Measurements from ENCODE around the gene FAR2.
"Not testable (repeated sequence)": the region's sequence is repeated elsewhere in the genome, so short reads cannot be mapped to it uniquely, and the experiment has no call there.

FAR2 gene

DNA sequence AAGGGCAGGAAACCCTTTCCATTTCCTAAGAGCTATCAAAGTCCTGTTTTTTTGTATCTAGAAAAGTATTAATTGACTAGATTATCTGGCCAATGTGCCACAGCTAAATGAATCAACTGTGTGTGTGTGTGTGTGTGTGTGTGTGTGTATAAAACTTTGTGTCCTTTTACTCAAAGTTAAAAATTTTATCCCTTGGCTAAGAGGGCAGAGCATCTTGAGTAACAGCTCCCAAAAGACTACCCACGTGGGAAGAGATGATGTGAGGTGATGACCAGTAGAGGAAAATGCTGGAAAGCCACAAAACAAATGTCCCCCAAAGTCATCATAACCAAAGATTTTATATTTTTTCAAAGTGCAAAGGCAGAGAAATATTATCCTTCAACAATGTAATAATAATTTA lies 90.3 kb downstream of the FAR2 start:
- DNase-seq = no peak

DNA sequence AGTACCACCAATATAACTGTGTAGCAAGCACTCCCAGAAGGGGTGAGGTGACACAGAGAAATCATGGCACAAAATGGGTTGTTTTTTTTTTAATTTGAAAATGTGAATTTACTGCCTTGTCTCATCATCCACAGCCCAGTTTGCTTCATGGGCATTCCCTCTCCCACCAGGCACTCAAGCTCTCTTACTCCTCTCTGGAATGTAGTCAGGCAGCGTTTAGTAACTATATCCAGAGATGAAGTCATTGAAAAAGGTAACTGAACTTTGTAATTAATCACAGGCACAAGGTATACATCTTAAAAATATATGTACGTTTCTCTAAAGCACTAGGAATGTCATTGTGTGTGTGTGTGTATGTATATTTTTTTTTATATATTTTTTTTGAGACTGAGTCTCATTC lies 91.4 kb downstream of the FAR2 start:
- DNase-seq = no peak

DNA sequence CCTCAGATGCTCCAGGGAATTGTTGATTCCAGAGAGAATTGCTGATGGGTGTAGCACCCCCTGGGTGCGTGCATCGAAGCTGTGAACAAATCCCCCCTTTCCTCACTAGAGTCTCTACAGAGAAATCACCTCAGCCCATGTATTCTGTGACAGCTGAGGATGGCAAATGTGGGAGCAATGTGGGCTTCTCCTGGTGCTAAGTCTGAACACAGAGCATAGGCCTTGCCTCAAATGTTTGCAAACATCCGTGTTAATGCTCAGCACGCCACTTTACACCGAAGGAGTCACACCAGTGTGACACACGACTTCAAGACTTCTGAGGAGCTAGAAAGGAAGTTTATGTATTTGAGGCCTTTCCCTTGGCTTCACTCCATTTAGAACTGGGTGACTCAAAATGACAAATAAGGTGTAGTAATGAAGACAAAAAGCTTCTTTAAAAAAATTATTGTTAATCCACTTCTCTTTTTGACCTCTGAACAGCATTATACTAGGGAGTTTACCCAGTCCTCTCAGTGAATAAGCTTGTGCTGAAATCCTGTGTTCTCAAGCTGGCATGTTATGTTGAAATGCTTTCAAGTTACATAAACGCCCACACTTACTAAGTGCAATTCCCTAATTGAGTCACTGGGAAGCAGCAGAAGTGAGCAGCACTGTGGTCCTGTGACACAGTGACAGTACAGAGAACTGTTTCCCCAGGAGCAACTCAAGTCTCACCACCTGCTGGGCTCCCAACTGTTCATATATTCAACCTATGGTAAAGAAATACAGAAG lies 92.9 kb downstream of the FAR2 start:
- no peak for DNase-seq

DNA sequence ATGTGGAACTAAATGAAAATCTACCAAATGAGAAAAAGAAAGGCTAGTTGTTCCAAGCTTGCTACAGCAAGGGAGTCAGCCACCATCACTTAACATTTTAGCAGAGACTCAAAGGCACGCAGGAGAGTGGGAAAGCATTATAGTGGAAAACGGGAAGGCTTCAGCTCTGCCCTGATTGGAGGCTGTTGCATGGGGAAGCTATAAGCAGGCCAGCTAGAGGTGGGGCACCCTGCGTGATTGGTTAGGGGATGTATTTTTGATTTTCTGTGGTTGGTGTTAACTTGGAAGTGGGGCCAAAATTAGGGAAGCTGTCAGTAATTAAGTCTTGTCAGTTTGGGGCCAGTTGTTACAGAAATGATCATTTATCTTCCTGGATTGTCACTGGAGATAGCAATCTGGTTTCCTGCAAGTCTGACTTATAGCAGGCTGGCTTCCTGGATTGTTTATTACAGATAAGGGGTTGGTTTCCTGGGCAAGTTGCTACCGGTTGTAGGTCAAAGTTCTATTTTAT lies 93.9 kb downstream of the FAR2 start:
- no peak for DNase-seq

DNA sequence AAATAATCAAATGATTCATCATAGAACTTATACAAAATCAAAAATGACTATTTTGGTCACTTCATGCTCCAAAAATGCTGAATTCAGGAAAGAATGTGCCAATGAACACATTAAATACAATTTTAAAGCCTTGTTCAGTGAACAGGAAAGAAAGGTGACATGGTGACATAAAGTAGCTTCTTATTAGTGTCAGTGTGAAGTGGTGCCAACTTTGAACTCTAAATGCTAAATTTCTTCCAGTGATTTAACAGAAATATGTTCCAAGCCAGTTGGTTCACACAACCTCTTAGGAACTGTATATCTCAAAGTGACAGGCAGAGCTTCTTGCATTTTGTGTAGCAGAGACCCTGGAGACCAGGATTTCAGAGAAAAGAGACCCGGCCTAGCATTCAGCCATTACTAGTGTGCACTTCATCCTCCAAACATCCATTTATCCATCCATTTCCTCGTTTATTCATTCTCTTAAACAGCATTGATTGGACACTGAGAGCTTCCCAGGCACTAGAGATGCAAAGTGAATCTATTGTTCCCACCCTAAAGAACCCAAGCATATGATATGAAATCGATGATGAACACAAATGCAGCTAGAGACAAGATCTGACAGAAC lies 95.2 kb downstream of the FAR2 start:
- DNase-seq = no peak

DNA sequence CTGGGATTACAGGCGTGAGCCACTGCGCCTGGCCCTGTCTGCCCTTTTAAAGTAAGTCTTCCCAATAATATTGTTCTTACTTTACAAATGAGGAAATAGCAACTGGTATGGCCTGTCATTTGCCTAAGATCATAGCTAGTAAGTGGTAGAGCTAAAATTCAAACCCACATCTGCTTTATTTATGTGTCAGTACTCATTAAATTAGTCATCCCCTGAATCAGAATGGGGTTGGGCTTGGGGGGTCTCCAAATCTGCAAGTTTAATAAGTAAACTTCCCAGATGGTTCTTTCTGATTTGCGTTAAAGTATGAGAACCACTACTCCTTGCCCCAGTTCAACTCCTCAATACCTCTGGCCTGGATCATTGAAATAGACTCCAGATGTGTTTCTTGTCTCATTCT lies 96.2 kb downstream of the FAR2 start:
- no peak for DNase-seq

DNA sequence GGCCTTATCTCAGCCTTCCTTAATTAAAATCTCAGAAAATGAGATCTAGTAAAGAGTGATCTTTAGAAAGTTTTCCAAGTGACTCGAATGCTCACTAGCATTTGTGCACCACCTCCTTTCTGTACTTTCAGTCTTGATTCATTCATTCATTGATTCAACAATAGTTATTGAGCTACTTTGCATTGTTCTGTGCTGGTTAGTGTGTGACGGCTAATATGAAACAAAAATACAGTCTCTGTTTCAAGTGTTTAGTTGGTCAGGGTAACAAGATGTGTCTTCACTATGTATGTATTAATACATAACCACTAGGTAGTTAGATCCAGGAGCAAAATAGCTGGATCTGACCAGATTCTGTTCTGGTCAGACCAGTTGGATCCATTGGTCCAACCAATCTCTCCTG lies 100.9 kb downstream of the FAR2 start:
- no peak for DNase-seq

DNA sequence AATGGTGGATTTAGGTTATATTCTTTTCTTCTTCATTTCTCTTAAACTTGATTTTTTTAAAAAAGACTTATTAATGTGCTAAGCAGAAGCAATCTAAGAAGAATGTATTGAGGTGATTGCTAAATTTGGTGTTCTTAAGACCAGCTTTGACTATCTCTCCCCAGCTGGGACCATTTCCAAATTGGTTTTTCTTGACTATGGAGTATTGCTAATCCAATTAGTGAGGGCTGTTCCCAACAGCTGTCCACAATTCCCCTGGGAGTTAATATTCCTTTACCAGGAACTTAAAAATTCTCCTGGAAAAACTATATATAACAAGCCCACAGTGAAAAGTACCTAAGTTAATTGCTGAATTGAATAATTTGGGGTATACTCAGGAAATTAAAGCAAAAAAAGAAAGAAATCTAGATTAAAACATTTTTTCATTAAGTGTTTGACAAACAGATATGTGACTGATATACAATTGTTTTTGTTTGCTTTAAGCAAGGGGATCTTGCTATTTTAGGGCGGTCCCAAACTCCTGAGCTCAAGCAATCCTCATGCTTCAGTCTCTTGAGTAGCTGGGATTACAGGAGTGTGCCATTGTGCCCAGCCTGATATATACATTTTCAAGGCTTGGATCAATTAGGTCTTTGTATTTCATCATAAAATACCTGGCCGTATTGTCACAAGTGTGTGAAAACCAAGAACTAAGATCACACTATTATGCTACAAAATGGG lies 105.0 kb downstream of the FAR2 start:
- no peak for DNase-seq

DNA sequence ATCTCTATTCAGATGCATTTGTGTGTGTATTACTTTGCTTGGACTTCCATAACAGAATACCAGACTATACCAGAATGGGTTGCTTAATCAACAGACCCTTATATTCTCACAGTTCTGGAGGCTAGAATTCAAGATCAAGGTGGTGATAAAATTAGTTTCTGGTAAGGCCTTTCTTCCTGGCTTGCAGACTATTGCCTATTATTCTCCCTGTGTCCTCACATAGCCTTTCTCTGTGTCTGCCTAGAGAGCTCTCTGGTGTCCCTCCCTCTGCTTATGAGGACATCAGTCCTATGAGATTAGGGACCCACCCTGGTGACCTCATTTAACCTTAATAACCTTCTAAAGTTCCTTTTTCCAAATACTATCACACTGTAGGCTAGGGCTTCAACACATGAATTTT lies 106.0 kb downstream of the FAR2 start:
- no peak for DNase-seq

DNA sequence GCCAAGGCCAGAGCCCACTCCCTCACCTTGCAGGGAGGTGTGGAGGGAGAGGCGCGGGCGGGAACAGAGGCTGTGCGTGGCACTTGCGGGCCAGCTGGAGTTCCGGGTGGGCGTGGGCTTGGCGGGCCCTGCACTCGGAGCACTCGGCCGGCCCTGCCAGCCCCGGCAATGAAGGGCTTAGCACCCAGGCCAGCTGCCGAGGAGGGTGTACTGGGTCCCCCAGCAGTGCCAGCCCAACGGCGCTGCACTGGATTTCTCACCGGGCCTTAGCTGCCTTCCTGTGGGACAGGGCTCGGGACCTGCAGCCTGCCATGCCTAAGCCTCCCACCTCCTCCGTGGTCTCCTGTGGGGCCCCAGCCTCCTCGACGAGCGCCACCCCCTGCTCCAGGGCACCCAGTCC lies 107.5 kb downstream of the FAR2 start:
- no peak for DNase-seq

DNA sequence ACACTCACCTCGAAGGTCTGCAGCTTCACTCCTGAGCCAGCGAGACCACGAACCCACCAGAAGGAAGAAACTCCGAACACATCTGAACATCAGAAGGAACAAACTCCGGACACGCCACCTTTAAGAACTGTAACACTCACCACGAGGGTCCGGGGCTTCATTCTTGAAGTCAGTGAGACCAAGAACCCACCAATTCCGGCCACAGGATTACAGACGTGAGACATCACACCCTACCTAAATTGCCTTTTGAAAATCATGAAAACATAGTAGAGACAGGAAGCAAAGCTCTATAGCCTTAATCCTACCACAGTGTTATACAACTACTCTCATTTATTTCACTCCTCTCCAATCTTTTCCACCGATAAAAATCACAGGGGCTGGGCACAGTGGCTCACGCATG lies 108.6 kb downstream of the FAR2 start:
- not testable (repeated sequence) for DNase-seq

DNA sequence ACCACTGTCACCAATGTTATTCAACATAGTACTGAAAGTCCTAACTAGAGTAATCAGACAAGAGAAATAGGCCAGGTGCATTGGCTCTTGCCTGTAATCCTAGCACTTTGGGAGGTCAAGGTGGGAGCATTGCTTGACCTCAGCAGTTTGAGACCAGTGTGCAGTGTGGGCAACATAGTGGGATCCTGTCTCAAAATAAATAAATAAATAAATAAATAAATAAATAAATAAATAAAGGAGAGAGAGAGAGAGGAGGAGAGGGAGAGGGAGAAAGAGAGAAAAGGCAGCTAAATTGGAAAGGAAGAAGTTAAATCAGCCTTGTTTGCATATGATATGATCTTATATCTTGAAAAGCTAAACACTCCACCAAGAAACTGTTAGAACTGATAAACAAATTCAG lies 115.3 kb downstream of the FAR2 start:
- no peak for DNase-seq

DNA sequence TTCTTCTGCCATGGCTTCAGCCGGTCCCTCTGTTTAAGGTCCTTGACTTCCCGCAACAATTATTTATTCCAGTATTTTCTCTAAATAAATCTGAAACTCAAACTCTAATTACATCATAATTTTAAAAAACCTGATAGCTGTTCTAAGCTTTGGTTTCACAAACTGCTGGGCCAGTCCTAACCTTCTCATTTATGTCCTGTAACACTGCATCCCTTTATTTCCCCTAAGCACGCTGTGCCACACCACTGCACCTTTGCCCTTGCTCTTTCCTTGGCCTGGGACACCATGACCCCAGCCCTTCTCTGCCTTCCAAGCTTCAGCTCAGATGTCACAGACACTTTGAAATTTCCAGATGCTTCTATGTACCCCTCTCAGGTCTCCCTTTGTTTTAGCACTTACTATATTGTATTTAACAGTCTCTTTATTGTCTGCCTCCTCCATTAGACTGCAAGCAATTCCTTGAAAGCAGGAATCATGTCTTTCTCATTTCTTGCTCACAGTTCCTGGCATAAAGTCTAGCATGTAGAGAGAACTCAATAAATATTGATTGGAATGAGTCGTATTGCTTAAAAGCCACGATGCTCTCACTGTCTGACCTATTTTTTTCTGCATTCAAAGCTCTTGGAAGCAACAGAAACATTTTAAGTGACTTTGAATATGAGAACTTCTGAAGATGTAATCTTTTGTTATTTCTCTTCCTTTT lies 120.8 kb downstream of the FAR2 start:
- no peak for DNase-seq

DNA sequence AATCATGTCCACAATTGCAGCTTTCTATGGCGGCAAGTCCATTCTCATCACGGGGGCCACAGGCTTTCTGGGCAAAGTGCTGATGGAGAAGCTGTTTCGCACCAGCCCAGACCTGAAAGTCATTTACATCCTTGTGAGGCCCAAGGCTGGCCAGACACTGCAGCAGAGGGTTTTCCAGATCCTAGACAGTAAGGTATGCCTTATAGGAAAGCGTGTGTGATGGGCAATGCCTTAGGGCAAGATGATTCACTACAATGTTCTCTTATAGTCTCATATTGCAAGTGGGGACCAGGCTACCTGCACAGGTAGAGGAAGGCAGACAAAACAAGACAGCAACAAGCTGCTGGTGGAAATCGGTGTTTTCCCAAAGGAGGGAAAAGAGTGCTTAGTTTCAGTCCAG lies 121.4 kb downstream of the FAR2 start:
- DNase-seq = no peak

DNA sequence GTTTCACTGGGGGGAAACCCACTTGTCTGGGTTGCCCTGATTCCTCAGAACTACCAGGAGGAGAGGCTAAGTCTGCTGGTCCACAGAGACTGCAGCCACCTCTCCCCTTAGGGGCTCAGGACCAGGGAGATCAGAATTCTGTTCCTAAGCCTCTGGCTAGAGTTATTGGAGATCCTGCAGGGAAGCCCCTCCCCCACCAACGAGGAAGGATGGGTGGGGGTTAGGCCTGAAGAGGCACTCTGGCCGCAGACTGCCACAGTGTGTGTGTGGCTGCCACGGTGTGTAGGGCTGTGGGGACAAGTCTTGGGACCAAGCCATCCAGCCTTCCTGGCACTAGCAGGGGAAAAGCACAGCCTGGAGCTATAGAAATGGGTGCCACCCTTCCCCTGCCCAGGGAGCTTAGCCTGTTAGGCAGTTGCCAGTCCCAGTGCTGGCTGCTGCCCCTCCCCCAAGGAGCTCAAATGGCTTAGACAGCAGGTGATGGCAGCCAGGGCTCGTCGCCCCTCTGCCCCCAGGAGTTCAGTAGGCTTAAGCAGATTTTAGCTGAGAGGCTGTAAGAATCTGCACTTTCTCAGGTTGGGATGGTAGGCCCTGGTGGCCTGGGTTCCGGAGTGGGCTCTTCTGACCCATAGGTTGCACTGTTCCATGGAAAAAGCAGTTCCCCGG lies 124.2 kb downstream of the FAR2 start:
- DNase-seq = no peak

DNA sequence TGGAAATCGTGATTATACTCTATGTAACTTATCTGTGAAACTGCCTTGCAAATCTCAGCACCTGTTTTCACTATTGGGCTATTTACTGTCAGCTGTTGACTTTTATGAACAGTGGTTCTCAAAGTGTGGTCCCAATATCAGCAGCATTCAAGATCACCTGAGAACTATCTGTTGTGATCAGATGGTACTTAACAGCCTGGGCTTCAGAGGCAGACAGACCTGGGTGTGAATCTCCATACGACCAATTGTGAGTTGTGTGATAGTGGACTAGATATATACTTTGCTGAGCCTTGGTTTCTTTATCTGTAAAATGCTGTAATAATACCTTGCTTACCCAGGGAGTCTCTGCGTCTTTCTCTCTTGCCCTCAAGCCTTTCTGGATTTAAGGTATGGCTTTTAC lies 126.8 kb downstream of the FAR2 start:
- no peak for DNase-seq

DNA sequence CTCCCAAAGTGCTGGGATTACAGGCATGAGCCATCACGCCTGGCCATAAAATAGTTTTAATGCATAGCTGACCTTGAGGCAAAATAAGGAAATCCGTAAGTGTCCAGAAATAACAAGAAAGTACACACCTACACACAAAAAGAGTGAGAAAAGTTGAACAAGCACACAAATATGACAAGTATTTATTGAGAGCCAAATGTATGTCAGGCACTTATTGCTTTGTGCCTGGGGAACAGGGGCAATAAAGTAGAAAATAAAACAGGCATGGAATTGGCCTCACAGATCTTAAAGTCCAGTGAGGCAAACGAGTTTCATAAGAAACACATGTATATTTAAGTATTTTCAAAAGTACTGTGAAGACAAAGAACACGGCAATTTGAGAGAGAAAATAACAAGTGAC lies 128.2 kb downstream of the FAR2 start:
- DNase-seq = no peak

DNA sequence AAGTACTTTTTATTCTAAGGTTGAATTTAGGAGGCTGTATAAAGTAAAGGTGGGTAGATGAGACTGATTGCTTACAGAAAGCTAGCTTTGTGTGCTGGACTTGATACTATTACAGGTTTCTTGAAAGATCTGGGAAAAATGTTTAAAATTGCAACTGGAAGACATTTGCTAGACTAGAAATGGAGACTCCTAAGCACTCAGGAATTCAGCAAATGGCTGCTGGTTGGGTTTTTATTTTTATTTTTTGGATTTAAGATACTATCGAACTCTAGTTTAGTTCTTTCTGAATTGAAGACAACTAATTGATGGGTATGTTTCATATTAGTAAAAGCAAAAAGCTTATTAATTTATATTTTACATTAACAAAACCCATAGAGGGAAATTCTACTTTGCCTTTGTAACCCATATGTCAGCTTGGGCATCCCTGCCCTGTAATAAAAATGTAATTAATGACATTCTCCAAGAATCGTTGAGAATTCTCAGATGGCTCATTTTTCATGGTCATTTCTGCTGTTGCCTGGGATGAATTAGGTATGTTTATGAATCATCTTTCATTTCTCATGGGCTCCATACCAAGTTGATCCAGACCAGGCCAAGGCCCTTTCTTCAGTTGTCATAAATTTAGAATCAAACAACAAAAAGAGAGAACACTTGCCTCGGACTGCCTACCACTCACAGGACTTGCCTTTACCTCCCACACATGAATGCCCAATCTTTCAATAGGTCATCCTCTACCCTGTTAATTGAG lies 129.8 kb downstream of the FAR2 start:
- DNase-seq = no peak

DNA sequence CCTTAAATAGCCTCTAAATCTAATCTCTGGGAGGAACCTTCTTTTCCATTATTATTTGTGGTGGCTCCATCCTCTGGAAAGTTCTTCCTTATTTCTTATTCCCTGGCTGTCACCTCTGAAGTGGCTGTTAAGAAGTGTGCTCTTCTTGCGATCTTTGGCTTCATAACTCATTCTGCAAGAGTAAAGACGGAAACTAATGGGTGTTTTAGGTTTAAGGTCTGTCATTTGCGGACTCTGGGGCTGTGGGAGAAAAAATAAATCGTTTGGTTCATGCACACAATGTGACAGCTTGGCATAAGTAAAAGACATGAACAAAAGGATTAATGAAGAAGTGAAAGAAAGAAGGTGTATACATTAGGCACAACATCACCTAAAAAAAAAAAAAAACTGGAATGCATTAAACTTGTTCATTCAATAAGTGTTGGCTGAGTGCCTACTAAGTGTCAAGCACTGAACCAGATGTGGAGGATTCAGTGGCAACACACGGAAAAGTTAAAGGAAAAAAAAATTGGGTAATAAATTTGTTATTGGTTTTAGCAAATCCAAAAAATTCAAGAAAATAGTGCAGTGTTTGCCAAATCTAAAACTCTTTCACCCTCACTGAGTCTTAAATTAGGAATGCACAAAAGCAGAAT lies 132.4 kb downstream of the FAR2 start:
- no peak for DNase-seq

DNA sequence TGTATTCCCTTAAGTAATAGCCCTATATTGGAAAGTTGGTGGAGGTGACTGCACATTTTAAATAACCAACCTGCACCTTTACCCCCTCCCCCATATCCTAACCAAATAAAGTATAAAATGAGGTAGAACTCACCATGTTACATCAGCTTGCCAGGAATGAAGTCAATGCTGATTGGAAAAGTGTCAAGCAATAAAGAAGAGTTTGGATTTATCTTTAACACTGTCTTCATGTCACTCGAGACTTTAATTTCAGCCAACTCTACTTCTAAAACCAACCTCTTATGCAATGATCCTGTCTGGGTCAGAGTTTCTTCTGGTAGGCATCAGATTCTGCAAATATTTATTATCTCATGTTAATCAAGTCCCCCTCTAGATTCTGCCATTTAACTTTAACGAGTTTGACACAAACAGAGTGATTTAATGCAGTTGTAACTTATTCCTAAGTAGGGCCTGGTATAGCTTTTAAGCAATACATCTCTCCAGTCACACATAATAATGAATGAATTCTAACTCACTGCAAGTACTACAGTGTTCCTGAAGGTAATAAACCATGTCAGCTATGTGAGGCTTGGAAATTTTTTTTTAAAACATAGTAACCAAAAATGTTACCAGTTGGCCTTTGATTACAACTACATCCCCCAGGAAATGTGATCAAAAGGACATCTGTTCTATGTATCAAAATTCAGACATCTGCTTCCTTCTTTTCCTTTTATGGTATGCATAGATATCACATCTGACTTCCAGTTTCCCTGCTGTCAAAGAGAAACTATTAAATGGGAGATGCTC lies 133.1 kb downstream of the FAR2 start:
- DNase-seq = no peak

Data from NCI-H2081 (cell line).